HepG2 (cell line): ENCODE measurements around the gene NAMPT. TPM values are rescaled to one million over a fixed set of nuclear protein-coding genes. Genes with fewer than 3 reads are reported as not detected.

Experiments
- ATAD3A ChIP-seq: sonication (generic); formaldehyde crosslinking; IDR thresholded peaks from 2 replicates; pipeline ENCODE4 v1.4.0; 2020; ENCODE audit warnings: missing genetic modification reagents
- BATF2 ChIP-seq: sonication (generic); formaldehyde crosslinking; IDR thresholded peaks from 2 replicates; pipeline ENCODE4 v1.8.0; 2022; ENCODE audit warnings: mild to moderate bottlenecking, missing genetic modification reagents, moderate library complexity
- CBX2 ChIP-seq, 2 experiments: fragments of 200-600 bp in 1 of 2; sonication (generic); formaldehyde crosslinking in 1 of 2; IDR thresholded peaks; 2 replicates each; pipeline versions ENCODE4 v1.7.0 to v1.8.1; 2018 to 2022; ENCODE audit warnings: low read depth in 2 of 2, low read length in 1 of 2, mild to moderate bottlenecking in 1 of 2, missing genetic modification reagents in 1 of 2
- CREM ChIP-seq, 2 experiments: sonication (generic) in 1 of 2; formaldehyde crosslinking in 1 of 2; IDR thresholded peaks; 2 replicates each; pipeline versions ENCODE4 v1.4.0 to v1.6.1; 2016 to 2020; ENCODE audit warnings: antibody characterized with exemption in 1 of 2, mild to moderate bottlenecking in 1 of 2, missing genetic modification reagents in 1 of 2
- KDM1A ChIP-seq: IDR thresholded peaks from 2 replicates; pipeline ENCODE4 v1.6.1; 2016; ENCODE audit warnings: missing compliant biosample characterization
- KDM5A ChIP-seq: fragments of 200-600 bp; sonication (generic); IDR thresholded peaks from 2 replicates; pipeline ENCODE4 v1.7.0; 2018; ENCODE audit warnings: antibody characterized with exemption, mild to moderate bottlenecking, low read length, borderline replicate concordance
- MAFG ChIP-seq: sonication (generic); formaldehyde crosslinking; IDR thresholded peaks from 2 replicates; pipeline ENCODE4 v1.5.1; 2020; ENCODE audit warnings: mild to moderate bottlenecking, missing genetic modification reagents
- NAIF1 ChIP-seq: sonication (generic); formaldehyde crosslinking; IDR thresholded peaks from 2 replicates; pipeline ENCODE4 v1.5.0; 2020; ENCODE audit warnings: mild to moderate bottlenecking, missing genetic modification reagents, borderline replicate concordance
- NCOR1 ChIP-seq: fragments of 200-600 bp; sonication (generic); IDR thresholded peaks from 2 replicates; pipeline ENCODE4 v1.7.0; 2017; ENCODE audit warnings: antibody characterized with exemption, low read length, borderline replicate concordance
- POLR2AphosphoS5 ChIP-seq: IDR thresholded peaks from 2 replicates; pipeline ENCODE4 v1.6.1; 2012; ENCODE audit warnings: low read depth, low read length
- RBAK ChIP-seq: sonication (generic); formaldehyde crosslinking; IDR thresholded peaks from 2 replicates; pipeline ENCODE4 v1.5.1; 2020; ENCODE audit warnings: mild to moderate bottlenecking, missing genetic modification reagents
- RFX5 ChIP-seq: IDR thresholded peaks from 2 replicates; pipeline ENCODE4 v1.6.1; 2011; ENCODE audit warnings: low read depth, low read length, improper control_type of control experiment
- SNAI1 ChIP-seq: sonication (generic); formaldehyde crosslinking; IDR thresholded peaks from 2 replicates; pipeline ENCODE4 v1.5.0; 2020; ENCODE audit warnings: mild to moderate bottlenecking, missing genetic modification reagents, borderline replicate concordance
- SRSF9 ChIP-seq: fragments of 200-400 bp; formaldehyde crosslinking; IDR thresholded peaks from 2 replicates; pipeline ENCODE4 v1.6.1; 2018; ENCODE audit warnings: borderline replicate concordance, mild to moderate bottlenecking, low read depth, low read length; ENCODE audit not compliant: insufficient read depth, poor library complexity, severe bottlenecking
- ZBTB20 ChIP-seq: sonication (generic); formaldehyde crosslinking; IDR thresholded peaks from 2 replicates; pipeline ENCODE4 v1.8.1; 2023; ENCODE audit warnings: missing genetic modification reagents, low read depth, mild to moderate bottlenecking, borderline replicate concordance
- ZNF143 ChIP-seq: sonication (generic); formaldehyde crosslinking; IDR thresholded peaks from 2 replicates; pipeline ENCODE4 v1.4.0; 2020; ENCODE audit warnings: missing genetic modification reagents
- ZNF275 ChIP-seq: sonication (generic); formaldehyde crosslinking; IDR thresholded peaks from 2 replicates; pipeline ENCODE4 v1.8.0; 2022; ENCODE audit warnings: missing genetic modification reagents, mild to moderate bottlenecking, inconsistent platforms, borderline replicate concordance
- ZNF512B ChIP-seq: sonication (generic); formaldehyde crosslinking; IDR thresholded peaks from 2 replicates; pipeline ENCODE4 v1.5.1; 2020; ENCODE audit warnings: missing genetic modification reagents, mild to moderate bottlenecking, borderline replicate concordance
- ZNF549 ChIP-seq: sonication (generic); formaldehyde crosslinking; IDR thresholded peaks from 2 replicates; pipeline ENCODE4 v1.5.0; 2020; ENCODE audit warnings: missing genetic modification reagents
- ZNF558 ChIP-seq: sonication (generic); formaldehyde crosslinking; IDR thresholded peaks from 2 replicates; pipeline ENCODE4 v1.9.0; 2022; ENCODE audit warnings: mild to moderate bottlenecking, missing genetic modification reagents, borderline replicate concordance
- ZNF770 ChIP-seq: sonication (generic); formaldehyde crosslinking; IDR thresholded peaks from 2 replicates; pipeline ENCODE4 v1.5.0; 2020; ENCODE audit warnings: mild to moderate bottlenecking, missing genetic modification reagents
- polyA plus RNA-seq, 8 experiments: library from polyadenylated mRNA; depleted of rRNA in 3 of 8; stranded (reverse) in 7 of 8; unstranded in 1 of 8; fragments of >200 nt; fragmentation: Illumina TruSeq in 4 of 8; extraction: Trizol in 4 of 8; gene quantifications; 2 replicates each; pipeline versions ENCODE4 v1.2.1 to v1.2.3, GENCODE V29; 2011 to 2016; ENCODE audit warnings: low read depth in 4 of 8, missing spikeins in 1 of 8, mixed read lengths in 1 of 8; ENCODE audit not compliant: insufficient read depth in 1 of 8
- total RNA-seq, 5 experiments: library from RNA; depleted of rRNA; stranded (reverse); fragments of >200 nt; fragmentation: Illumina TruSeq; extraction: Trizol; gene quantifications; 2 replicates each; pipeline ENCODE4 v1.2.3, GENCODE V29; 2016; ENCODE audit warnings: low read depth in 1 of 5

Gene NAMPT
- total and polyA plus RNA-seq, 2 of the 13 experiments (the other 11 are each of a cell fraction or from before 2014, with no cell fraction given): 15.8 to 67.7 TPM

DNA sequence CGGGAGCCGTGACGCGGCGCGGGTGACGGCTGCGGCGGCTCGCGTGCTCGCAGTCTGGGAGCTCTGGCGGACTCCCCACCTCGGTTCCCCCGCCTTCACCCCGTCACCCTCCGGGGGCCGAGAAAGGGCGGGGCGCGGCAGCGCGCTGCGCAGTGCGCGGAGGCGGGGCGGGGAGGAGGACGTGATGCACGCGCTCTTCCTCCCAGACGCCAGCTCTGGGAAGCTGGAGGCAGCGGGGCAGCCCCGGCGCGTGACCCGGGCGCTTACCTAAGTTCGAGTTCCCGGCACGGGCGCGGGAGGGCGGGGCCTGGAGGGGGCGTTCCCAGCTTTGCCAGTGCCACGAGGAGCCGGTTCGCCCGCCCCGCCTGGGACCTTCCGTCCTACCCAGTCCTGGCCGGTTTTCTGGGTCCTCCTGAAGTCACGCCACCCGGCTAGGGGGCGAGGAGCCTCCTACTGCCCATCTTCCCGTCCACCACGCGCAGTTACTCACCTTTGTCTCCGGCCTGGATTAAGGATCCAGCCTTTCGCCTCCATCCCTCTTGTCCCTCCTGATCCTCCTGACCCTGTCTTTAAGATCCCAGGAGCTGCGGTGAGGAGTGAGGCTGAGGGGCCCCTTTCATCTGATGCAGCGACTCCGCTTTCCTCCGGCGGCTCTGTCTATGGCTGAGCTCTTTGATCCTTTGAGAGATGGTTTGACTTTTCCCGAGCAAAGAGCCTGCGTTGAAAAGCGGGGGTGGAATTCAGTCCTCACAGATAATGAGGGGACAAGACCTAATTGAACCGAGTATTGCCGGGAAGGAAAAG lies 470 bp upstream of the NAMPT start (continued):
- no peak for TF ChIP-seq RFX5
- no peak for TF ChIP-seq ATAD3A
- TF ChIP-seq NAIF1 (CRISPR knock-in tag): peak; percentile 29; the same call in 1 of the 2 replicates
- TF ChIP-seq KDM1A (CRISPR knock-in tag): 0 out of 2 replicates have a peak, but pooled peaks have one; percentile 7
- TF ChIP-seq SNAI1 (CRISPR knock-in tag): no peak
- no peak for TF ChIP-seq SRSF9
- TF ChIP-seq ZNF549: no peak
- TF ChIP-seq RBAK (CRISPR knock-in tag): no peak
- TF ChIP-seq ZNF770 (CRISPR knock-in tag): 0 out of 2 replicates have a peak, but pooled peaks have one; percentile 53
- TF ChIP-seq ZBTB20: peak; percentile 43; the same call in 1 of the 2 replicates
- no peak for TF ChIP-seq ZNF558 (CRISPR knock-in tag)
- TF ChIP-seq CBX2 (IDR thresholded peaks at IDR 0.05; ENCODE audit: low read depth, low read length): no peak
- no peak for TF ChIP-seq CBX2 (CRISPR knock-in tag; IDR thresholded peaks at IDR 0.05; ENCODE audit: low read depth)
- TF ChIP-seq POLR2AphosphoS5: peak; percentile 63
- 0 out of 2 replicates have a peak, but pooled peaks have one; percentile 2 for TF ChIP-seq CREM (IDR thresholded peaks at IDR 0.05)
- no peak for TF ChIP-seq CREM (CRISPR knock-in tag; IDR thresholded peaks at IDR 0.05)
- peak; percentile 58; the same call in 1 of the 2 replicates for TF ChIP-seq ZNF275 (CRISPR knock-in tag)
- TF ChIP-seq ZNF143 (CRISPR knock-in tag): peak; percentile 52
- TF ChIP-seq MAFG (CRISPR knock-in tag): no peak
- no peak for TF ChIP-seq NCOR1
- TF ChIP-seq KDM5A: no peak; the same call in 1 of the 2 replicates
- peak; percentile 93; the same call in 1 of the 2 replicates for TF ChIP-seq ZNF512B (CRISPR knock-in tag)
- TF ChIP-seq BATF2: no peak; the same call in 1 of the 2 replicates
